HG02852 (cell line): ENCODE measurements around the gene DHFR.
"Not testable (repeated sequence)": the region's sequence is repeated elsewhere in the genome, so short reads cannot be mapped to it uniquely, and the experiment has no call there.

Source experiments
- ATAC-seq: cut with Tn5 transposase; IDR thresholded peaks from one replicate; pipeline ENCODE4 v1.9.1; 2021; ENCODE audit warnings: mild to moderate bottlenecking, moderate library complexity; ENCODE audit not compliant: unreplicated experiment

The DHFR gene

GRCh38 chr5:80654391-80655230, at the start of gene DHFR, which contains the start of gene MSH3:
DHFR (minus strand) TSS chr5:80654983; CDS start chr5:80654489, 494 bp downstream.
MSH3 (plus strand) TSS chr5:80654652; CDS start chr5:80654728, 76 bp downstream.
- ATAC-seq: peak; percentile 50

DNA sequence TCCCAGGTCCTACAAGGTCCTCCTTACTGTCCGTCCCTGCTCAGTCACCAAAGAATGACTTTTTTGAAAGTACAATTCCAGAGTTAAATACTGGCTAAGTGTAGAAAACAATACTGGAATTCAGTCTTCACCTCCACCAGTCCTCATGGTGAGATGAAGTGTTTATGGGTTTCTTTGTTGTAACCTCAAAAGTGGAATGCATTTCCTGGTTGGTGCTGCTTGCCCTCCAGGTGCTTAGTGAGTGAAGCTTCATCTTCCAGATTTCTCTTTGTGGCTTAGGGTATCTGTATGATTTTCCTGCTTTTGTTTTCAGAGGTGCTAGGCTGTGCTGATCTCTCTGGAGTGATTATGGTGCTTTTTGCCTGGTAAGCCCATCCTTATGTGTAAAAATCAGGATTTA, 49.4 kb upstream of the DHFR start:
- no peak for ATAC-seq

DNA sequence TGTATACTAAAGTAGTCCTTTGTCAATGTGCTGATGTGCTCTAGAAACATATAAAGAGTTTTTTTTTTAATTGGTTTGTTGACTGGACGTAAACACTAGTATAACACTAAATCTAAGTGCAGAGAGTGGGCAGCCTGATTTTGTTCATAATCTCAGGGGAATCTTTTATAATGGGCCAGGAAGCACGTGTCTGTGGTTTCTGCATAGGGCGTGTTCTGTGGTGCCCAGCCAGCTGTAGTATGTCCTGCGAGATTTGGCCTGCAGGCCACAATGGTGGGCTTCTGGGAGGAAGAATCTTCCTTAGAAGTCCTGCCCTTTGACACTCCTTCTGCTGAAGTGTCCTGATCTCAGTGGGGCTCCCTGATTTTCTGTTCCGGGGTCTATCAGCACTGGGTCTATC, 49.0 kb upstream of the DHFR start:
- ATAC-seq: no peak

GRCh38 chr5:80703291-80703690, 48.5 kb upstream of the DHFR start:
- no peak for ATAC-seq

GRCh38 chr5:80701597-80701996, 46.8 kb upstream of the DHFR start:
- ATAC-seq: no peak

DNA sequence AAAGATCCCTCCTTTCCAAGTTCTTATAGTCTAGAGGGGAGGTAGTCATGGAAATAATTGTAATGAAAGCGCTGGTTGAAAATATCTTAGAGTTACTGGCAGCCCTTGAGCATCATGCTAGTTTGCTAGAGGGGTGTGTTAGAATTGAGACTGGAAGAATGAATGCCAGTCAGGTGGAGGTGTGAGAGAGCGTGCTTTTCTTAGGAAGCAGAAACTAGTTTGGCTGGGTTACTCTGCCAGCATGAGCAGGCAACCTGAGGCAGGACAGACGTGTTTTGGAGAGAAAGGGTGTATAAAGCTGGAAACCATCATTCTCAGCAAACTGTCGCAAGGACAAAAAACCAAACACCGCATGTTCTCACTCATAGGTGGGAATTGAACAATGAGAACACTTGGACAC, 43.6 kb upstream of the DHFR start:
- ATAC-seq: no peak

DNA sequence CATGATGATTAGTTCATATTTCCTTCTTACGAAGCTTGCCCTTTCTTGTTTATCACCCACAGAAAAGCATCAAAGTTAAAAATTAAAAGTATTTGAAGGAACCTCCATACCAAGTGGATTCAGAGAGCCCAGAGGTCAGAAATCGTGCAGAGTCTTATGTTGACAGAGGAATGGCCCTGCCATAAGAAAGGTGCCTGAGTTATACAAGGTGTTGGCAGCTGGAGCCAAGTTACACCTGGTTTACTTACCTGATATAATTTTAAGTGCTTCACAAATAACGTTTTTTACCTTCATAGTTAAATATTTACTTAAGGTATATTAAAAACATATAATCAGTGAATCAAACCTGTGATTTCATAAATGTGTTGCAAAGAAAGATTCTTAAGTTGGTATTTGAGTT, 42.3 kb upstream of the DHFR start:
- ATAC-seq: no peak

- no peak for ATAC-seq
Measured at GRCh38 chr5:80696450-80696849, 41.7 kb upstream of the DHFR start.

DNA sequence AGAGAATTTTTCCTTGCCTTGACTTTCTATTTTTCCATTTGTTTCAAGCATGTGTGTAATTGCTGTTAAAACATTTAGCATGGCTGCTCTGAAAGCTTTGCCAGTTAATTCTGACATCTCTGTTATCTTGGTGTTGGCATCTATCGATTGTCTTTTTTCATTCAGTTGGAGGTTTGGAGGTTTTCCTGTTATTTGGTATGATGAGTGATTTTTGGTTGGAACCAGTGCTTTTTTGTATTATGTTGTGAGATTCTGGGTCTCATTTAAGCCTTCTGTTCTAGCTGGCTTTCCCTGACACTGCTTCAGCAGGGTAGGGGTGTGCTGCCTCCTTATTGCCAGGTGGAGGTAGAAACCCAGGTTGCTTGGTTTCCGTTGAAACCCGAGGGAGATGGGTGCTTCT, 40.9 kb upstream of the DHFR start:
- ATAC-seq: no peak

GRCh38 chr5:80689627-80690026, 34.8 kb upstream of the DHFR start:
- no peak for ATAC-seq

GRCh38 chr5:80688648-80689420, 34.1 kb upstream of the DHFR start:
- ATAC-seq: no peak

GRCh38 chr5:80686757-80687156, 32.0 kb upstream of the DHFR start:
- no peak for ATAC-seq

- ATAC-seq: no peak
Measured at GRCh38 chr5:80676706-80677105, 21.9 kb upstream of the DHFR start.

GRCh38 chr5:80672140-80672736, 17.5 kb upstream of the DHFR start:
- ATAC-seq: no peak

DNA sequence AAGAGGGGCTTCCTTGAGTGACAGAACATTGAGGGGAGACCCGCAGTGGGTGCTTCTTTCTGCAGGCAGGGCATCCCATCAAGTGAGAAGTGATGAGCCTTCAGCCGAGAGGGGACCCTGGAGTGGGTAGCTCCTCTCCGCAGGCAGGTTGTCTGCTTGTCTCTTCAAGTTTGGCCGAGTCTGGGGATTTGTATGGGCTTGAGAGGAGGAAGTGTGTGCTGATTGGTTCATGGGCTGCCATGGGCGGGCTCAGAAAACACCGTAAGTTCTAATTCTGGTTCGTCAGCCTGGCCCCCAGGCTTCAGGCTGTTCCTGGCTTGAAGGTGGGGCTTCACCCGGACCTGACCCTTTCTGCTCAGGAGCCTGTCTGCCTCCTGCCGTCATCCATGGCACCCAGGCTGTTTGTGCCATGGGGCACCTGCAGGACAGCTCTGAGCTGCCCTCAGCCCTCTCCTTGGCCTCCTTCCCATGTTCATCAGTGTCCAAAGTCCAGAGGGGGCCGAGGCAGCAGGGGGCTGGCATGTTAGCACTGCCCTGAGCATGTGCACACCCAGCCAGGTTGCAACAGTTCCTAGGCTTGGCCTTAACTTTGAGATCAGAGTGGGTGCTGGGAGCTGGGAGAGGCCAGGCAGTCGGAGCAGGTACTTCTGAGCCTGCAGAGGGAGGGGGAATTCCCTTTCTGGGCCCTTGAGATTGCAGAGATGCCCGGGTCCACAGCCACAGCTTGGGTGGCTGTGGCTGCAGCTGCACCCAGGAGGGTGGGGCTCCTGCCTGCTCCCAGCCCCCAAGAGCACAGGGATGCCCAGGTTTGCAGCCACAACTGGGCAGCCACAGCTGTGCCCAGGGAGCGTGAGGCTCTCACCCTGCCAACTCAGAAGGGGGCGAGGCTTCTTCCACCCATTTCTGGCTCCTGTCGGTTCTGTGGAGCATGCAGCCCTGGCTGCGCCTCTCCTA, 13.5 kb upstream of the DHFR start:
- ATAC-seq: peak; percentile 75

- ATAC-seq: no peak
Measured at GRCh38 chr5:80667384-80667783, 12.6 kb upstream of the DHFR start.

DNA sequence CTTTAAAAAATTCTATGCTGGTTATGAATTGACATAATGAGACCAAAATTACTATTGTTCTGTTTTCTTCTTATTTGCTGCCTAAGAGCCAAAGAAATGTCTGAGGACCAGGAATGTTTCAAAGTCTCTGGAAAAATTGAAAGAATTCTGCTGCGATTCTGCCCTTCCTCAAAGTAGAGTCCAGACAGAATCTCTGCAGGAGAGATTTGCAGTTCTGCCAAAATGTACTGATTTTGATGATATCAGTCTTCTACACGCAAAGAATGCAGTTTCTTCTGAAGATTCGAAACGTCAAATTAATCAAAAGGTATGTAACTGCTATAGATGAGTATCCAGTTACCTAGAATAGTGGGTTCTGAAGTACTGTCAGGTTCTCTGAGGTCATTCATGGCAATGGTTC, 10.3 kb upstream of the DHFR start:
- ATAC-seq: no peak

DNA sequence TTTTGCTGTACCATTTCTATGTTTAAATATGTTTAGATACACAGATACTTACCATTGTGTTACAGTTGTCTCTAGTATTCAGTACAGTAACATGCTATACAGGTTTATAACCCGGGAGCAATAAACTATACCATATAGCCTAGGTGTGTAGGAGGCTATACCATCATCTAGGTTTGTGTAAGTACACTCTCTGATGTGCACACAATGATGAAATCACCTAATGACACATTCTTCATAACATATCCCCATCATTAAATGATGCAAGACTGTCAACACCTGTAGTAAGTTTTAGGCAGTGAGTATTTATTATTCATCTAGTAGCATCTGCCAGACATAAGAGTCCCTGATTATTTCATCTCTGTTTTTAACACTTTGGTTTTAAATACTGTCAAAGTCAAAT, 7.3 kb upstream of the DHFR start:
- no peak for ATAC-seq

DNA sequence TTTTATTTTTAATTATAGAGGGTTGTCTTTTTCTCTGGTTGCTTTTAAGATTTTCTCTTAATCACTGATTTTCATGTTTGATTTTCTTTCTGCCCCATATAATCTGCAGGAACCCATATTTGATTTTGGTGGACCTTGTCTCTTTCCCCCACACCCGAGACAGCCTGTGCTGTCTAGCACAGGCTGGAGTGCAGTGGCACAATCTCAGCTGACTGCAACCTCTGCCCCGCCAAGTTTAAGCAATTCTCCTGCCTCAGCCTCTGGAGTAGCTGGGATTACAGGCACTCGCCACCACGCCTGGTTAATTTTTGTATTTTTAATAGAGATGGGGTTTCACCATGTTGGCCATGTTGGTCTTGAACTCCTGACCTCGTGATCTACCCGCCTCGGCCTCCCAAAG, 5.9 kb upstream of the DHFR start:
- ATAC-seq: not testable (repeated sequence)

GRCh38 chr5:80659106-80659505, 4.3 kb upstream of the DHFR start:
- ATAC-seq: no peak

- no peak for ATAC-seq
Measured at GRCh38 chr5:80656425-80656824, 1.6 kb upstream of the DHFR start.
